Endothelial cell (in vitro differentiated cells): ENCODE measurements around the gene ABCC6. TPM values are rescaled to one million over a fixed set of nuclear protein-coding genes. Genes with fewer than 3 reads are reported as not detected.

Experiments used
- DNase-seq: peaks from one replicate; pipeline ENCODE4 v3.0.0; 2021; ENCODE audit warnings: low spot score
- H3K27ac Mint-ChIP-seq: one replicate; pipeline ENCODE4 v1.8.0; 2021; ENCODE audit warnings: mixed read lengths, inconsistent platforms; ENCODE audit not compliant: unreplicated experiment
- H3K27me3 Mint-ChIP-seq: one replicate; pipeline ENCODE4 v1.8.0; 2021; ENCODE audit warnings: mild to moderate bottlenecking, moderate library complexity, mixed read lengths, inconsistent platforms; ENCODE audit not compliant: unreplicated experiment
- H3K36me3 Mint-ChIP-seq: one replicate; pipeline ENCODE4 v1.8.0; 2021; ENCODE audit warnings: mild to moderate bottlenecking, low read depth, mixed read lengths, inconsistent platforms; ENCODE audit not compliant: unreplicated experiment
- H3K4me1 Mint-ChIP-seq: one replicate; pipeline ENCODE4 v1.8.0; 2021; ENCODE audit warnings: mild to moderate bottlenecking, mixed read lengths, inconsistent platforms; ENCODE audit not compliant: unreplicated experiment
- H3K4me3 Mint-ChIP-seq: one replicate; pipeline ENCODE4 v1.8.0; 2021; ENCODE audit warnings: mild to moderate bottlenecking, mixed read lengths, inconsistent platforms; ENCODE audit not compliant: unreplicated experiment
- H3K9me3 Mint-ChIP-seq: one replicate; pipeline ENCODE4 v1.8.0; 2021; ENCODE audit warnings: mixed read lengths, inconsistent platforms; ENCODE audit not compliant: unreplicated experiment
- CTCF ChIP-seq: fragments of 200-600 bp; sonication (generic); IDR thresholded peaks from one replicate; pipeline ENCODE4 v1.5.0; 2021; ENCODE audit warnings: antibody characterized with exemption; ENCODE audit not compliant: unreplicated experiment
- total RNA-seq: library from RNA; stranded (reverse); fragmentation: NEBNext Ultra II Directional; extraction: Animal tissue kit (Norgen Biotek cat#: 25700); gene quantifications from one replicate; pipeline ENCODE4 v1.2.1, GENCODE V29; 2021; ENCODE audit not compliant: unreplicated experiment

The ABCC6 gene
- total RNA-seq, 1 donor from 2014 or later: 0.36 TPM

GRCh38 chr16:16188827-16189226 lies 34.5 kb downstream of the ABCC6 start:
- DNase-seq: no peak
- Mint-ChIP-seq H3K4me3 (no peak overlapping the region), H3K4me1 (peaks cover 13% of the 10 kb centered on the region), H3K36me3 (no peaks in the 10 kb centered on the region), H3K27ac (no peak overlapping the region), H3K9me3 (no peaks in the 10 kb centered on the region), H3K27me3 (no peaks in the 10 kb centered on the region)
- TF ChIP-seq CTCF: no peak

GRCh38 chr16:16186820-16187219 lies 36.5 kb downstream of the ABCC6 start:
- no peaks in the 10 kb centered on the region for H3K9me3 Mint-ChIP-seq
- no peak for TF ChIP-seq CTCF
- no peak overlapping the region for H3K4me3 Mint-ChIP-seq
- no peaks in the 10 kb centered on the region for H3K36me3 Mint-ChIP-seq
- peaks cover 2% of the 10 kb centered on the region for H3K4me1 Mint-ChIP-seq
- H3K27ac Mint-ChIP-seq: no peak overlapping the region
- no peak for DNase-seq
- H3K27me3 Mint-ChIP-seq: peaks cover 3% of the 10 kb centered on the region

GRCh38 chr16:16185095-16185494 lies 38.2 kb downstream of the ABCC6 start:
- H3K9me3 Mint-ChIP-seq: no peaks in the 10 kb centered on the region
- no peak overlapping the region for H3K4me3 Mint-ChIP-seq
- no peak for TF ChIP-seq CTCF
- no peak overlapping the region for H3K27ac Mint-ChIP-seq
- no peaks in the 10 kb centered on the region for H3K36me3 Mint-ChIP-seq
- no peak for DNase-seq
- no peaks in the 10 kb centered on the region for H3K4me1 Mint-ChIP-seq
- H3K27me3 Mint-ChIP-seq: peaks cover 3% of the 10 kb centered on the region

- Mint-ChIP-seq H3K9me3 (no peaks in the 10 kb centered on the region), H3K4me3 (no peak overlapping the region), H3K36me3 (no peaks in the 10 kb centered on the region), H3K27ac (no peak overlapping the region), H3K4me1 (no peaks in the 10 kb centered on the region), H3K27me3 (peaks cover 3% of the 10 kb centered on the region)
- TF ChIP-seq CTCF: no peak
- no peak for DNase-seq
These were observed 38.7 kb downstream of the ABCC6 start for GRCh38 chr16:16184594-16184993.

GRCh38 chr16:16183562-16183961 lies 39.7 kb downstream of the ABCC6 start:
- H3K36me3 Mint-ChIP-seq: no peaks in the 10 kb centered on the region
- no peak overlapping the region for H3K4me3 Mint-ChIP-seq
- H3K27ac Mint-ChIP-seq: no peak overlapping the region
- no peaks in the 10 kb centered on the region for H3K4me1 Mint-ChIP-seq
- peaks cover 3% of the 10 kb centered on the region for H3K27me3 Mint-ChIP-seq
- DNase-seq: no peak
- TF ChIP-seq CTCF: peak; percentile 18
- peaks cover 4% of the 10 kb centered on the region for H3K9me3 Mint-ChIP-seq
